Cardiac fibroblast (primary cell): Measurements from ENCODE around the gene RANBP9.
A peak's percentile ranks its signal among the peaks of the same experiment; 100 is the strongest.

Experiments
- DNase-seq, 2 donors: peaks; one replicate each; pipeline versions ENCODE4 v3.0.0 to v3.0.0-alpha.2; 2010; ENCODE audit warnings: low read depth in 2 of 2
- H3K4me3 ChIP-seq, 2 donors: replicated peaks in 1 of 2; 1 replicate in 1 of 2; 2 replicates in 1 of 2; pipeline ENCODE4 v1.5.1; 2011; ENCODE audit warnings: low read depth in 2 of 2, low read length in 2 of 2, mild to moderate bottlenecking in 2 of 2, moderate library complexity in 1 of 2
- CTCF ChIP-seq: IDR thresholded peaks from one replicate; pipeline ENCODE4 v1.5.1; 2011; ENCODE audit warnings: low read depth, mild to moderate bottlenecking, low read length, inconsistent platforms

Gene RANBP9

GRCh38 chr6:13586603-13587542, 124.8 kb downstream of the RANBP9 start:
- TF ChIP-seq CTCF = no peak
- DNase-seq = peak in 1 of 2 donors; percentile 6
- no peak overlapping the region for H3K4me3 ChIP-seq

DNA sequence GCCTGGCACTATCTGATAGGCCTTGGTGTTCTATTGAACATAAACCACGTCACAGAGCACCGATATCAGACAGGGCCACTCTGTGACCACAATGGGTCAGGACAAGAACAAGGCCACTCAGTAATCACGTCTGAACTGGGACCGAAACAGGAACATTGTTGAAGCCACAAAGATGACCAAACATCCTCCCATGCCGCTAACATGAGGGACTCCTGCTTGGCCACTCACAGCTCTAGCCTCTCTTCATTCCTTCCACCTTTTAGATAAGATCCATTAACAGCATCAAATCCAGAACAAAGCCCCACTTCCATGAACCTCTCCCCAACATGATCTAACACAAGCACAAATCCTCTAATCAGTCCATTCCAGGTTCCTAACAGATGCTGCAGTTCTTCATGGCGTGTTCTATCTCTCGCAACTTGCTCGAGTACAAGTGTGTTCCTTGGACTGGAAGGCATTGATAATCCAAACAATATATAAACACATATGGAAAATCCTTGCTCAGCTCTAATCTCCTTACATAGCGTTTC, 129.9 kb downstream of the RANBP9 start:
- no peak for TF ChIP-seq CTCF
- H3K4me3 ChIP-seq = no peak overlapping the region
- DNase-seq = no peak

GRCh38 chr6:13579911-13580310, 131.7 kb downstream of the RANBP9 start:
- no peak for TF ChIP-seq CTCF
- H3K4me3 ChIP-seq = no peak overlapping the region
- no peak for DNase-seq

GRCh38 chr6:13577926-13578325, 133.7 kb downstream of the RANBP9 start:
- TF ChIP-seq CTCF = no peak
- no peak for DNase-seq
- H3K4me3 ChIP-seq = no peak overlapping the region

DNA sequence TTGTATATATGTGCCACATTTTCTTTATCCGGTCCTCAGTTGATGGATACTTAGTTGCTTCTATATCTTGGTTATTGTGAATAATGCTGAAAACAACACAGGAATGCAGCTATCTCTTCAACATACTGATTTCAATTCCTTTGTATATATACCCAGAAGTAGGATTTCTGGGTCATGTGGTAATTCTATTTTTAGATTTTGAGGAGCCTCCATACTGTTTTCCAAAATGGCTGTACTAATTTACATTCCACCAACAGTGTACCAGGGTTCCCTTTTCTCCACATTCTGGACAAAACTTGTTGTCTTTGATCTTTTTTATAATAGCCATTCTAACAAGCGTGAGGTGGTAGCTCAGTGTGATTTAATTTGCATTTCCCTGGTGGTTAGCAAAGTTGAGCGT, 135.6 kb downstream of the RANBP9 start:
- H3K4me3 ChIP-seq = no peak overlapping the region
- DNase-seq = no peak
- no peak for TF ChIP-seq CTCF

DNA sequence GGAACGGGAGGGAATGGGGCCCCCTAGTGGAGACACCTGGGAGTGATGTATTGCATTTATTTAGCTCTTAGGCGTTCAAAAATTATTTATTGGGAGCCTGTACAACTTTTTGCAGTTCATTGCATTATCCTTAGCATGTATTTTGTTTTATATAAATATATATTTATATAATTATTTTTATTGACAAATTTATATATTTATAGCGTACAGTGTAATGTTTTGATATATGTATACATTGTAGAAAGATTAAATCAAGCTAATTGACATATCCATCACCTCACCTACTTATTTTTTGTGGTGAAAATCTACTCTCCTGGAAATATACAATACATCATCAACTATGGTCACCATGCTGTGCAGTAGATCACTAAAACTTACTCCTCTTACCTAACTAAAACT, 136.3 kb downstream of the RANBP9 start:
- no peak for DNase-seq
- peak overlapping the region; percentile 77 to 95 for H3K4me3 ChIP-seq
- peak; percentile 71 for TF ChIP-seq CTCF
